Measurements from ENCODE around the gene CPO.

CPO gene

GRCh38 chr2:206989311-206989710, 50.0 kb downstream of the CPO start:
- no peak overlapping the region for H3K4me3 ChIP-seq (ENCODE audit: low read depth, low read length)
- TF ChIP-seq, protein P1, sequence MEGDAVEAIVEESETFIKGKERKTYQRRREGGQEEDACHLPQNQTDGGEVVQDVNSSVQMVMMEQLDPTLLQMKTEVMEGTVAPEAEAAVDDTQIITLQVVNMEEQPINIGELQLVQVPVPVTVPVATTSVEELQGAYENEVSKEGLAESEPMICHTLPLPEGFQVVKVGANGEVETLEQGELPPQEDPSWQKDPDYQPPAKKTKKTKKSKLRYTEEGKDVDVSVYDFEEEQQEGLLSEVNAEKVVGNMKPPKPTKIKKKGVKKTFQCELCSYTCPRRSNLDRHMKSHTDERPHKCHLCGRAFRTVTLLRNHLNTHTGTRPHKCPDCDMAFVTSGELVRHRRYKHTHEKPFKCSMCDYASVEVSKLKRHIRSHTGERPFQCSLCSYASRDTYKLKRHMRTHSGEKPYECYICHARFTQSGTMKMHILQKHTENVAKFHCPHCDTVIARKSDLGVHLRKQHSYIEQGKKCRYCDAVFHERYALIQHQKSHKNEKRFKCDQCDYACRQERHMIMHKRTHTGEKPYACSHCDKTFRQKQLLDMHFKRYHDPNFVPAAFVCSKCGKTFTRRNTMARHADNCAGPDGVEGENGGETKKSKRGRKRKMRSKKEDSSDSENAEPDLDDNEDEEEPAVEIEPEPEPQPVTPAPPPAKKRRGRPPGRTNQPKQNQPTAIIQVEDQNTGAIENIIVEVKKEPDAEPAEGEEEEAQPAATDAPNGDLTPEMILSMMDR (IDR thresholded peaks at IDR 0.05; ENCODE audit: borderline replicate concordance, insufficient read depth, low read depth, low read length), result peak; percentile 95

DNA sequence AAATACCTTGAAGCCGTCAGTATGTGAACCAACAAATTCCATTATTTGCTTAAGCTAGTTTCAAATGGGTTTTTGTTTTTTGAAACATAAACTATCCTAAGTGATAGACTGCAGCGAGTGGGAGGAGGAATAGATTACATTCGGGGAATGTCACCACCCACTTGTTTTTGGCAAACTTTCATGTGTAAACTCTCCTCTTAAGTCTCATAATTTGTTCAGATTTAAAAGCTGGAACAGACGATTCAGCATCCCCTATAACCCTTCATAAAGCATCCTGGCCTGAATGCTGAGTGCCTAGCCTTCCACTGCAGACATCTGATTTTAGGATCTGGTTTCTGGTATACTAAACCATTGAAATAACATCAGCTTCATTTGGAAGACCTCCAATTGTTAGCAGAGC, 51.0 kb downstream of the CPO start:
- no peak overlapping the region for H3K4me3 ChIP-seq (ENCODE audit: low read depth, low read length)
- TF ChIP-seq, protein P1 (IDR thresholded peaks at IDR 0.05; ENCODE audit: borderline replicate concordance, insufficient read depth, low read depth, low read length), result no peak

GRCh38 chr2:206991070-206991469, 51.8 kb downstream of the CPO start:
- TF ChIP-seq, protein P1 (IDR thresholded peaks at IDR 0.05; ENCODE audit: borderline replicate concordance, insufficient read depth, low read depth, low read length), result no peak
- H3K4me3 ChIP-seq (ENCODE audit: low read depth, low read length), result no peak overlapping the region

GRCh38 chr2:206993396-206993911, 54.1 kb downstream of the CPO start:
- H3K4me3 ChIP-seq (ENCODE audit: low read depth, low read length), result no peak overlapping the region
- TF ChIP-seq, protein P1 (IDR thresholded peaks at IDR 0.05; ENCODE audit: borderline replicate concordance, insufficient read depth, low read depth, low read length), result no peak

GRCh38 chr2:206993964-206994363, 54.6 kb downstream of the CPO start:
- TF ChIP-seq, protein P1 (IDR thresholded peaks at IDR 0.05; ENCODE audit: borderline replicate concordance, insufficient read depth, low read depth, low read length), result no peak
- no peak overlapping the region for H3K4me3 ChIP-seq (ENCODE audit: low read depth, low read length)

DNA sequence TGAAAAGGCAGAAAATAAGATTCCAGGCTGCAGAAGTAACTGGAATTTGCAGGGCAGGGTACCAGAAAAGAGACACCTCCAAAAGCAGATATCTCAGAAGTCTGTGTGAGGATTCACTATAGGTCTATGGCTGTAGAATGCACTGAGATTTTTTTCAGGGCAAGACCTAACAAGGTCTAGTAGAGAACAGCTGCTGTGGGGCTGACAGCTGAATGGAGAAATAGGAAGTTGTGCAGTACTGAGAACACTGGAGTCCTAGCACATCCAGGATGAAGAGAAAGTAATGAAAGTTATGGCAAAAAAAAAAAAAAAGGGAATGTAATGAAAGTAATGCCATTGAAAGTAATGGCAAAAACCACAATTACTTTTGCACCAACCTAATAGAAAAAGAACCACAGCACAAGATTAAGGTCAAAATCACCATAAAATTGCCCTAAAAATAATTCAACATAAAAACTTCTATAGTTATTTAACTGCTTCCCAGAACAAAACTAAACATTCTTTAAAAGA, 57.3 kb downstream of the CPO start:
- no peak overlapping the region for H3K4me3 ChIP-seq (ENCODE audit: low read depth, low read length)
- TF ChIP-seq, protein P1 (IDR thresholded peaks at IDR 0.05; ENCODE audit: borderline replicate concordance, insufficient read depth, low read depth, low read length), result no peak

Measured in GM12875 (cell line).